Stimulated activated CD8-positive, alpha-beta memory T cell treated with anti-CD3 and anti-CD28 coated beads, Interleukin-15, amount 100 ng/mL, for 48 hours (primary cell): ENCODE data around the gene C1QTNF12.
A peak's percentile ranks its signal among the peaks of the same experiment; 100 is the strongest.

Experiments used
- DNase-seq, 2 donors: peaks; one replicate each; pipeline ENCODE4 v3.0.0-alpha.2; 2020; ENCODE audit warnings: low read depth in 2 of 2

Gene C1QTNF12, protein sequence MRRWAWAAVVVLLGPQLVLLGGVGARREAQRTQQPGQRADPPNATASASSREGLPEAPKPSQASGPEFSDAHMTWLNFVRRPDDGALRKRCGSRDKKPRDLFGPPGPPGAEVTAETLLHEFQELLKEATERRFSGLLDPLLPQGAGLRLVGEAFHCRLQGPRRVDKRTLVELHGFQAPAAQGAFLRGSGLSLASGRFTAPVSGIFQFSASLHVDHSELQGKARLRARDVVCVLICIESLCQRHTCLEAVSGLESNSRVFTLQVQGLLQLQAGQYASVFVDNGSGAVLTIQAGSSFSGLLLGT

GRCh38 chr1:1246577-1247340 lies at the start of gene C1QTNF12:
Gene C1QTNF12 (minus strand): TSS chr1:1246722. CDS start chr1:1246690, 32 bp downstream.
- no peak for DNase-seq

- DNase-seq, result no peak
Measured at GRCh38 chr1:1295154-1295923, 48.8 kb upstream of the C1QTNF12 start.

DNA sequence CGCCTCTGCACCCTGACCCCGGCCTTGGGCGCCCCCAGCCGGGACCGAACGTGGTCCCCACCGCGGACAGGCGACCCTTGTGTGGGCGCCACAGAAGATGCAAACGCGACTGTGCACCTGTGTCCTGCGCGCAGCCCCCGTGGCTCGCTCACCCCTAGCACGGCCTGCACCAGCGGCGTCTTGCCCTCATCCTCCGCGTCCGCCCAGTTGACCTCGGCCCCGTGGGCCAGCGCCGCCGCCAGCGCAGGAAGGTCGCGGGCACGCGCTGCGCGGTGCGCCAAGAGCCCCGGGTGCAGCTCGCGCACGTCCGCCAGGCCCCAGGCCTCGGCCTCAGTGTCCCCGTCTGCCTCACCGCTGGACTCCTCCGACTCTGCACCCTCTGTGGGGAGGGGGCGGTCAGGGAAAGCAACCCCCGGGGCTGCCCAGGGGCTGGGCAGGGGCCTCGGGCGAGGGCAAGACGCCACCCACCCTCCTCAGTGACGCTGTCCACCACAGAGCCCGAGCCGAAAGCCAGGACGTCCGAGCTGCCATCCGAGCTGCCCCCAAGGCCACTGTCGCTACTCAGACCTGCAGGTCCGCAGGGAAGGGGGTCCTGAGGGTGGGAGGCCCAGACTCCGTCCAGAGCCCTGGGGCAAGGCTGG lies 47.8 kb upstream of the C1QTNF12 start:
- no peak for DNase-seq

DNA sequence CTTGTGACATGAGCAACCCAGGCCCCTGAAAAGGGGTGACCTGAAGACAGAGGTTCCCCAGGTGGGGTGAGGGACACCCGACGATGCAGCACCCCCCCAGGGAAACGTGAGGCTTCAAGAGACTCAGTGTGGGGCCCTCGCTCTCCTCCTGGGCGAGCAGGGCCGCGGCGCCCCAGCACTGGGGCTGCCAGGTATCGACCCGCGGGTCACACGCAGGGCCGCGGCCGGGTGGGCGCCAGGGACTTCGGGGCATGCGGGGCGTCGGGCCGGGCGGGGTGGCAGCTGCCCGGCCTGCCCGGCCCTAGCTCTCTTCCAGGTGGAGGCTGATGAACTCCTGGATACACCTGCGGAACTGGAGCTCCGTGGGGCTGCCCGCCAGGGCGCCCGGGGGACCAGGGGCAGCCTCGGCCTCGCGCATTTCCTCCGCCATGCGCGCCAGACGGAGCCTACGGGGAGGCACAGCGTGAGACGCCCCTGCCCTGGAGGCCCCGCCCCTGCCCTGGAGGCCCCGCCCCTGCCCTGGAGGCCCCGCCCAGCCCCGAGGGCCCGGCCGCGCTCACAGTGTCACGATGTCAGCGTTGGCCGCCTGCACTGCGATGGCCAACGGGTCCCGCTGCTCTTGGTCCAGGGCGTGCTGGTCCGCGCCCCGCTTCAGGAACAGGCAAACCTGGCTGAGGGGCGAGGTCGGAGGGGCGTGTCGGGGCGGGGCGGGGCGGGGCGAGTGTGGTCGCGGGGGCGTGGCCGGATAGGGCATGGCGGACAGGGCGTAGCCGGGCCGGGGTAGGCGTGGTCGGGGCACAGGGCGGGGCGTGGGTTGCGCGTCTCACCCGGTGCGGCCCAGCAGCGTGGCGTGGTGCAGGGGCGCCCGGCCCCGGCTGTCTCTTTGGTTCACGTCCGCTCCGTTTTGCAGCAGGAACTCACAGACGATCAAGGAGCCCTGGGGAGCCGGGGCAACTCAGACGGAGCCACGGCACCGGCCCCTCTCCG lies 47.0 kb upstream of the C1QTNF12 start:
- no peak for DNase-seq

DNA sequence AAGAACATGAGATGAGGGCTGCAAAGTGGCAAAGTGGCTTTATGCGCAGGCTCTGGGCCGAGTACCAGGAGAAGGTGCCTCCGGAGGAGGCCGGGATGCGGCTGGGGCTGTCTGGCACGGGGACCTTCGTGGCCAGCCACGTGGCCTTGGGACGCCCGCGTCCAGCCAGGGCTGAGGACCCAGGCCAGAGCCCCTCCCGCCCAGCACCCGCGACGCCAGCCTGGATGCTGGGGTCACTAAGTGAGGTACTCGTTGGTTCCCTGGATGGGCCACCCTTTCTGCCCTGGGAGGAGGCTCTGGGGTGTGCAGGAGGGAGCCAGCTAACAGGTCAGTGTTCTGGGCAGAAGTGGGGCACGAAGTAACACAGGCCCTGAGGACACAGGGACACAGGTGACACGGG lies 46.3 kb upstream of the C1QTNF12 start:
- DNase-seq, result no peak

GRCh38 chr1:1292442-1292779 lies 45.9 kb upstream of the C1QTNF12 start:
- no peak for DNase-seq

GRCh38 chr1:1291548-1292441 lies 45.3 kb upstream of the C1QTNF12 start:
- peak in 1 of 2 donors; percentile 40 for DNase-seq

DNA sequence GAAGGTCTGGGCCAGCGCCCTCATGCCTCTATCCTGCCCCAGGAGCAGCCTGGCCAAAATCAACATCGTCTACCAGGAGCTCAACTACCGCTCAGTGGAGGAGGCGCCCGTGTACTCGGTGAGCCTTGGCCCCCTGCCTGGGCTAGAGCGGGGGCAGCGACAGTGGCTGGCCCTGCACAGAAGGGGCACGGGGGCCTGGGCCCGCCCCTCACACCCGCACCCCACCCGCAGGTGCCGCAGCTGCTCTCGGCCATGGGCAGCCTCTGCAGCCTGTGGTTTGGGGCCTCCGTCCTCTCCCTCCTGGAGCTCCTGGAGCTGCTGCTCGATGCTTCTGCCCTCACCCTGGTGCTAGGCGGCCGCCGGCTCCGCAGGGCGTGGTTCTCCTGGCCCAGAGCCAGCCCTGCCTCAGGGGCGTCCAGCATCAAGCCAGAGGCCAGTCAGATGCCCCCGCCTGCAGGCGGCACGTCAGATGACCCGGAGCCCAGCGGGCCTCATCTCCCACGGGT lies 44.6 kb upstream of the C1QTNF12 start:
- DNase-seq, result no peak

DNA sequence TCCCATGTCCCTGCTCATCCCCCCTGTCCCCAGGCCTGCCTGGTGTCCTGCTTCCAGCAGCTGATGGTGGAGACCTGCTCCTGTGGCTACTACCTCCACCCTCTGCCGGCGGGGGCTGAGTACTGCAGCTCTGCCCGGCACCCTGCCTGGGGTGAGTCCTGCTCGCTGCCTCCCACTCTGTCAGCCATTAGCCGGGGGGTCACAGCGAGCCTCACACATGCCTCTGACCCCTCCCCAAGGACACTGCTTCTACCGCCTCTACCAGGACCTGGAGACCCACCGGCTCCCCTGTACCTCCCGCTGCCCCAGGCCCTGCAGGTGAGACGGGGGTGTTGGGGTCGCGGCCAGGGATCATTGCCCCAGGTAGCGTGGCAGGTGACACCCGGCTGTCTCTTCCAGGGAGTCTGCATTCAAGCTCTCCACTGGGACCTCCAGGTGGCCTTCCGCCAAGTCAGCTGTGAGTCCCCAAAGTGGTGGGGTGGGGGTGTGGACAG lies 43.8 kb upstream of the C1QTNF12 start:
- DNase-seq, result no peak

DNA sequence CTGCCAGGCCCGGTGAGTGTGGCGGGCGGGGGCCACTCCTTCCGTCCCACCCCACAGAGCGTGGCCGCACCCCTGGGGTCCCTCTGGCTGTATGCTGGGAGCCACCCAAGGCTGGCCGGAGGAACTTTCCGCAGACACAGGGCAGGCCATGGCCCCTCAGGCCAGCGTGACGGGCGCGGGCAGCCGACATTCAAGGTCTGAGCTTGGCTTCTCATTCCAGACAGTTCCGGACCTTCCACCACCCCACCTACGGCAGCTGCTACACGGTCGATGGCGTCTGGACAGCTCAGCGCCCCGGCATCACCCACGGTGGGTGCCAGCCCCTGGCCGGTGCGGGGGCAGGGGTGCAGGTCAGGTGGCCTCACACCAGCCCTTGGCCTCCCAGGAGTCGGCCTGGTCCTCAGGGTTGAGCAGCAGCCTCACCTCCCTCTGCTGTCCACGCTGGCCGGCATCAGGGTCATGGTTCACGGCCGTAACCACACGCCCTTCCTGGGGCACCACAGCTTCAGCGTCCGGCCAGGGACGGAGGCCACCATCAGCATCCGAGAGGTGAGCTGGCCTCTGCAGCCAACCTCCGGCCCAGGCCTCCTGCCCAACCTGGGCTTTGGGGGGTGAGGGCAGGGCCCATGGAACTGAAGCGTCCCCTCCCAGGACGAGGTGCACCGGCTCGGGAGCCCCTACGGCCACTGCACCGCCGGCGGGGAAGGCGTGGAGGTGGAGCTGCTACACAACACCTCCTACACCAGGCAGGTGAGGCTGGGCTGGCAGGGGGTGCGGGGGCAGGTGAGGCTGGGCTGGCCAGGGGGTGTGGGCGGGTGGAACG lies 41.0 kb upstream of the C1QTNF12 start:
- no peak for DNase-seq

- DNase-seq, result no peak
Measured at GRCh38 chr1:1286313-1287261, 40.1 kb upstream of the C1QTNF12 start.

- no peak for DNase-seq
Measured at GRCh38 chr1:1285611-1286311, 39.2 kb upstream of the C1QTNF12 start.

GRCh38 chr1:1285102-1285571 lies 38.6 kb upstream of the C1QTNF12 start:
- no peak for DNase-seq

- no peak for DNase-seq
Measured at GRCh38 chr1:1284221-1285101, 37.9 kb upstream of the C1QTNF12 start.

- DNase-seq, result no peak
Measured at GRCh38 chr1:1283821-1284220, 37.3 kb upstream of the C1QTNF12 start.

DNA sequence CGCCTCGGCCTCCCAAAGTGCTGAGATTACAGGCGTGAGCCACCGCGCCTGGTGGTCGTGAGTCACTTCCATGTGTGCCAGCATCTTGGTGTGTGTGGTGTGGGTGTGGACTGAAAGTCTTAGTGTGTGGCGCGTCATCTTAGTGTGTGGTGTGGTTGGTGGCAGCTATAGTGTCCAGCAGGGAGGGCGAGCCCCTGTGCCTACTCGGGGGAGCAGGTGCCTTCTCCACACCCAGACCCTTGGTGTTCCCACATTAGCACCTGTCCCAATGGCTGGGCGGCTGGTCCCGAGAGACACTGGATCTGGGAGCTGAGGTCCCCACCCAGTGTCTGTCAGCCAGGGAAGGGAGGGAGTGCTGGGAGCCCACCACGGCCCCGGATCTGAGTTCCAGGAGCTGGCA lies 36.5 kb upstream of the C1QTNF12 start:
- DNase-seq, result peak in 1 of 2 donors; percentile 44
